ENCODE measurements around the gene OR4X2. TPM values are rescaled to one million over a fixed set of nuclear protein-coding genes. Genes with fewer than 3 reads are reported as not detected.

Gene OR4X2
- total and polyA plus RNA-seq, 2 of the 4 experiments (the other 2 are of a cell fraction): not detected

- no peak overlapping the region for H2AK9ac ChIP-seq (replicated peaks; ENCODE audit: low read depth, low read length, poor library complexity)
- no peak overlapping the region for H3K14ac ChIP-seq (replicated peaks; ENCODE audit: low read depth, low read length)
- H2BK120ac ChIP-seq (ENCODE audit: low read depth, low read length): no peak overlapping the region
- H4K8ac ChIP-seq (ENCODE audit: low read depth in 2 of 2, low read length in 2 of 2): no peak overlapping the region
- no peak overlapping the region for H2BK20ac ChIP-seq (ENCODE audit: low read depth, low read length)
- BruUV-seq (replicated peaks): no TSS peak
- H3K4me3 ChIP-seq (ENCODE audit: insufficient read depth, low read depth, low read length): no peak overlapping the region
- WGBS, 2 experiments (ENCODE audit: extremely low coverage in 2 of 2, insufficient read length in 1 of 2): 0% methylated on average over 1 of the region's 3 CpGs; no CpG with 5 or more reads in 1 of the 2 experiments
- DNase-seq (no peak), ATAC-seq (ENCODE audit: low read depth) (no peak)
- no peak overlapping the region for H3K18ac ChIP-seq (ENCODE audit: low read depth, low read length)
- no peak overlapping the region for H3K4me2 ChIP-seq (ENCODE audit: low read depth, low read length)
- no peaks in the 10 kb centered on the region for H3K4me1 ChIP-seq (ENCODE audit: control insufficient read depth, insufficient read depth, low read length)
- H4K5ac ChIP-seq (ENCODE audit: low read depth, low read length): no peak overlapping the region
- H3K79me1 ChIP-seq (ENCODE audit: low read depth in 1 of 2, low read length in 2 of 2): no peaks in the 10 kb centered on the region
- intact Hi-C loops (cut with micrococcal nuclease): no loop called here
- no peak overlapping the region for H3K4ac ChIP-seq (ENCODE audit: low read depth, low read length)
- no peaks in the 10 kb centered on the region for H3K9me1 ChIP-seq (ENCODE audit: insufficient read depth, low read length)
- no peak overlapping the region for H3K56ac ChIP-seq (ENCODE audit: extremely low read depth, insufficient read depth, low read length)
- no peak overlapping the region for H2AFZ ChIP-seq (replicated peaks; ENCODE audit: low read length, poor library complexity)
- no peaks in the 10 kb centered on the region; the same call in 1 of the 2 replicates for H3K9me3 ChIP-seq (ENCODE audit: control insufficient read depth, insufficient read depth, low read length)
- H4K20me1 ChIP-seq (ENCODE audit: insufficient read depth, low read length): no peaks in the 10 kb centered on the region
- no peak overlapping the region for H2AK5ac ChIP-seq (ENCODE audit: low read depth, low read length)
- no peaks in the 10 kb centered on the region for H3K27me3 ChIP-seq (ENCODE audit: control insufficient read depth, insufficient read depth, low read length)
- no peak for TF ChIP-seq CTCF (conservative IDR thresholded peaks at IDR 0.05; ENCODE audit: low read depth, low read length)
- ChIA-PET POLR2A (ENCODE audit: unreplicated experiment) (no interaction called here), CTCF (no interaction called here)
- H3K27ac ChIP-seq (ENCODE audit: insufficient read depth, low read length): no peak overlapping the region
- no peaks in the 10 kb centered on the region for H3K36me3 ChIP-seq (ENCODE audit: control insufficient read depth, insufficient read depth, low read length)
- H2BK5ac ChIP-seq (ENCODE audit: low read depth, low read length, poor library complexity, severe bottlenecking): no peak overlapping the region
- no peak overlapping the region for H2BK15ac ChIP-seq (ENCODE audit: low read depth, low read length)
- dilution Hi-C loops (cut with HindIII; ENCODE audit: low sequenced_read_pairs, unreplicated experiment): no loop called here
- H3K9ac ChIP-seq (ENCODE audit: low read depth, low read length): no peak overlapping the region
- in situ Hi-C loops (cut with MboI; ENCODE audit: low sequenced_read_pairs): no loop called here
- H4K91ac ChIP-seq (ENCODE audit: insufficient read depth, low read depth, low read length): no peak overlapping the region
- H3K23ac ChIP-seq (ENCODE audit: low read depth, low read length): no peak overlapping the region
Measured at GRCh38 chr11:48237727-48238126, 7.2 kb upstream of the OR4X2 start.

Data from IMR-90 (cell line).